Measurements from ENCODE around the gene HCFC1R1. TPM values are rescaled to one million over a fixed set of nuclear protein-coding genes. Genes with fewer than 3 reads are reported as not detected.
"Not testable (repeated sequence)": the region's sequence is repeated elsewhere in the genome, so short reads cannot be mapped to it uniquely, and the experiment has no call there.

HCFC1R1 gene
- polyA plus RNA-seq, 4 donors = 61.3 to 102 (median 72.0) TPM

- DNase-seq (ENCODE audit: low read depth in 4 of 4, low spot score in 3 of 4) = no peak
These were observed 33.7 kb upstream of the HCFC1R1 start for GRCh38 chr16:3057181-3058138.

GRCh38 chr16:3056336-3057180 lies 32.8 kb upstream of the HCFC1R1 start:
- no peak for DNase-seq (ENCODE audit: low read depth in 4 of 4, low spot score in 3 of 4)

- not testable (repeated sequence) for DNase-seq (ENCODE audit: low read depth in 4 of 4, low spot score in 3 of 4)
These were observed 32.0 kb upstream of the HCFC1R1 start for GRCh38 chr16:3055734-3056115.

- no peak for DNase-seq (ENCODE audit: low read depth in 4 of 4, low spot score in 3 of 4)
These were observed 31.4 kb upstream of the HCFC1R1 start for GRCh38 chr16:3054965-3055733.

- not testable (repeated sequence) for DNase-seq (ENCODE audit: low read depth in 4 of 4, low spot score in 3 of 4)
These were observed 29.6 kb upstream of the HCFC1R1 start for GRCh38 chr16:3053330-3053710.

GRCh38 chr16:3052571-3053329 lies 29.0 kb upstream of the HCFC1R1 start:
- DNase-seq (ENCODE audit: low read depth in 4 of 4, low spot score in 3 of 4) = not testable (repeated sequence)

GRCh38 chr16:3051494-3051893 lies 27.8 kb upstream of the HCFC1R1 start:
- no peak for DNase-seq (ENCODE audit: low read depth in 4 of 4, low spot score in 3 of 4)

GRCh38 chr16:3051009-3051408 lies 27.3 kb upstream of the HCFC1R1 start:
- no peak for DNase-seq (ENCODE audit: low read depth in 4 of 4, low spot score in 3 of 4)

GRCh38 chr16:3050487-3050886 lies 26.7 kb upstream of the HCFC1R1 start:
- DNase-seq (ENCODE audit: low read depth in 4 of 4, low spot score in 3 of 4) = no peak

- no peak for DNase-seq (ENCODE audit: low read depth in 4 of 4, low spot score in 3 of 4)
These were observed 26.3 kb upstream of the HCFC1R1 start for GRCh38 chr16:3049921-3050481.

GRCh38 chr16:3047387-3047720 lies 23.6 kb upstream of the HCFC1R1 start:
- no peak for DNase-seq (ENCODE audit: low read depth in 4 of 4, low spot score in 3 of 4)

GRCh38 chr16:3046641-3047386 lies 23.1 kb upstream of the HCFC1R1 start:
- no peak for DNase-seq (ENCODE audit: low read depth in 4 of 4, low spot score in 3 of 4)

- DNase-seq (ENCODE audit: low read depth in 4 of 4, low spot score in 3 of 4) = no peak
These were observed 22.3 kb upstream of the HCFC1R1 start, which contains the start of gene MMP25 for GRCh38 chr16:3045758-3046640. TSS of gene MMP25 (plus strand) at chr16:3046561. CDS start at chr16:3046918, 357 bp downstream.

- no peak for DNase-seq (ENCODE audit: low read depth in 4 of 4, low spot score in 3 of 4)
These were observed 21.0 kb upstream of the HCFC1R1 start for GRCh38 chr16:3044708-3045107.

- no peak for DNase-seq (ENCODE audit: low read depth in 4 of 4, low spot score in 3 of 4)
These were observed 18.6 kb upstream of the HCFC1R1 start for GRCh38 chr16:3042376-3042775.

GRCh38 chr16:3038896-3039295 lies 15.2 kb upstream of the HCFC1R1 start:
- DNase-seq (ENCODE audit: low read depth in 4 of 4, low spot score in 3 of 4) = no peak

GRCh38 chr16:3038256-3038655 lies 14.5 kb upstream of the HCFC1R1 start:
- DNase-seq (ENCODE audit: low read depth in 4 of 4, low spot score in 3 of 4) = no peak

GRCh38 chr16:3036726-3037315 lies 13.1 kb upstream of the HCFC1R1 start, which contains the start of gene BICDL2:
TSS of gene BICDL2 (minus strand) at chr16:3036944. CDS start at chr16:3035496, 1,448 bp downstream.
- no peak for DNase-seq (ENCODE audit: low read depth in 4 of 4, low spot score in 3 of 4)
